ENCODE data around the gene ZNF275.
"Not testable (repeated sequence)": the region's sequence is repeated elsewhere in the genome, so short reads cannot be mapped to it uniquely, and the experiment has no call there.

ZNF275 gene

GRCh38 chrX:153319295-153320046 lies 14.5 kb upstream of the ZNF275 start:
- DNase-seq (ENCODE audit: low read depth in 2 of 2) = no peak

- DNase-seq (ENCODE audit: low read depth in 2 of 2) = not testable (repeated sequence)
These were observed 13.9 kb upstream of the ZNF275 start for GRCh38 chrX:153320047-153320443.

- no peak for DNase-seq (ENCODE audit: low read depth in 2 of 2)
These were observed 13.3 kb upstream of the ZNF275 start for GRCh38 chrX:153320555-153321184.

GRCh38 chrX:153321381-153322124 lies 12.4 kb upstream of the ZNF275 start, which contains the start of gene PNMA6F:
Gene PNMA6F, minus strand, starts transcription at chrX:153321767. Its CDS starts 1,093 bp downstream, at chrX:153320674.
- no peak for DNase-seq (ENCODE audit: low read depth in 2 of 2)

- DNase-seq (ENCODE audit: low read depth in 2 of 2) = no peak
These were observed 6.4 kb upstream of the ZNF275 start for GRCh38 chrX:153327561-153327960.

- no peak for DNase-seq (ENCODE audit: low read depth in 2 of 2)
These were observed 687 bp upstream of the ZNF275 start for GRCh38 chrX:153333266-153333665.

- no peak for DNase-seq (ENCODE audit: low read depth in 2 of 2)
These were observed 822 bp downstream of the ZNF275 start for GRCh38 chrX:153334654-153335295.

- no peak for DNase-seq (ENCODE audit: low read depth in 2 of 2)
These were observed 2.4 kb downstream of the ZNF275 start for GRCh38 chrX:153336121-153336894.

- no peak for DNase-seq (ENCODE audit: low read depth in 2 of 2)
These were observed 3.0 kb downstream of the ZNF275 start for GRCh38 chrX:153336988-153337387.

- no peak for DNase-seq (ENCODE audit: low read depth in 2 of 2)
These were observed 4.9 kb downstream of the ZNF275 start for GRCh38 chrX:153338836-153339235.

- no peak for DNase-seq (ENCODE audit: low read depth in 2 of 2)
These were observed 5.7 kb downstream of the ZNF275 start for GRCh38 chrX:153339662-153340061.

GRCh38 chrX:153340111-153340510 lies 6.2 kb downstream of the ZNF275 start:
- no peak for DNase-seq (ENCODE audit: low read depth in 2 of 2)

- no peak for DNase-seq (ENCODE audit: low read depth in 2 of 2)
These were observed 9.0 kb downstream of the ZNF275 start for GRCh38 chrX:153342762-153343558.

GRCh38 chrX:153343674-153344073 lies 9.7 kb downstream of the ZNF275 start:
- DNase-seq (ENCODE audit: low read depth in 2 of 2) = no peak

- no peak for DNase-seq (ENCODE audit: low read depth in 2 of 2)
These were observed 13.6 kb downstream of the ZNF275 start for GRCh38 chrX:153347530-153347929.

- no peak for DNase-seq (ENCODE audit: low read depth in 2 of 2)
These were observed 14.5 kb downstream of the ZNF275 start for GRCh38 chrX:153348421-153348820.

GRCh38 chrX:153349952-153350351 lies 16.0 kb downstream of the ZNF275 start:
- no peak for DNase-seq (ENCODE audit: low read depth in 2 of 2)

- DNase-seq (ENCODE audit: low read depth in 2 of 2) = no peak
These were observed 18.0 kb downstream of the ZNF275 start for GRCh38 chrX:153351981-153352380.

- DNase-seq (ENCODE audit: low read depth in 2 of 2) = no peak
These were observed 18.9 kb downstream of the ZNF275 start for GRCh38 chrX:153352858-153353257.

GRCh38 chrX:153353416-153353815 lies 19.5 kb downstream of the ZNF275 start:
- DNase-seq (ENCODE audit: low read depth in 2 of 2) = no peak

GRCh38 chrX:153357877-153358276 lies 23.9 kb downstream of the ZNF275 start:
- DNase-seq (ENCODE audit: low read depth in 2 of 2) = no peak

All from stimulated activated CD4-positive, alpha-beta T cell treated with anti-CD3 and anti-CD28 coated beads, Interleukin-1b, Interleukin-23, amount 100 ng/mL, for 1 hour (primary cell).